Measurements from ENCODE around the gene NRXN3.

The NRXN3 gene

GRCh38 chr14:78704965-78705364, 534.8 kb downstream of the NRXN3 start:
- Mint-ChIP-seq H3K9me3 (no peaks in the 10 kb centered on the region), H3K27me3 (ENCODE audit: low read depth) (peaks cover 6% of the 10 kb centered on the region)

GRCh38 chr14:78705989-78706388, 535.8 kb downstream of the NRXN3 start:
- H3K27ac Mint-ChIP-seq, result peak overlapping the region in 1 of 3 experiments; percentile 70
- peaks cover 6% of the 10 kb centered on the region for H3K27me3 Mint-ChIP-seq (ENCODE audit: low read depth)
- no peaks in the 10 kb centered on the region for H3K36me3 Mint-ChIP-seq (ENCODE audit: low read depth)
- TF ChIP-seq CTCF (IDR thresholded peaks at IDR 0.05; ENCODE audit: unreplicated experiment in 3 of 3), result no peak
- H3K4me3 Mint-ChIP-seq, result no peak overlapping the region
- no peaks in the 10 kb centered on the region for H3K4me1 Mint-ChIP-seq
- H3K9me3 Mint-ChIP-seq, result no peaks in the 10 kb centered on the region

More at GRCh38 chr14:78704965-78705364, 534.8 kb downstream of the NRXN3 start:
- no peaks in the 10 kb centered on the region for H3K36me3 Mint-ChIP-seq (ENCODE audit: low read depth)
- H3K27ac Mint-ChIP-seq, result no peak overlapping the region
- H3K4me3 Mint-ChIP-seq, result no peak overlapping the region
- no peaks in the 10 kb centered on the region for H3K4me1 Mint-ChIP-seq
- TF ChIP-seq CTCF (IDR thresholded peaks at IDR 0.05; ENCODE audit: unreplicated experiment in 3 of 3), result no peak

GRCh38 chr14:78709795-78710557, 539.8 kb downstream of the NRXN3 start:
- Mint-ChIP-seq H3K27me3 (ENCODE audit: low read depth) (peaks cover 3% of the 10 kb centered on the region), H3K9me3 (no peaks in the 10 kb centered on the region), H3K36me3 (ENCODE audit: low read depth) (no peaks in the 10 kb centered on the region), H3K4me3 (no peak overlapping the region), H3K4me1 (no peaks in the 10 kb centered on the region), H3K27ac (peak overlapping the region in 1 of 3 experiments; percentile 30)
- no peak for TF ChIP-seq CTCF (IDR thresholded peaks at IDR 0.05; ENCODE audit: unreplicated experiment in 3 of 3)

GRCh38 chr14:78710963-78711362, 540.8 kb downstream of the NRXN3 start:
- no peak overlapping the region for H3K27ac Mint-ChIP-seq
- no peak for TF ChIP-seq CTCF (IDR thresholded peaks at IDR 0.05; ENCODE audit: unreplicated experiment in 3 of 3)

GRCh38 chr14:78713716-78714115, 543.5 kb downstream of the NRXN3 start:
- H3K4me3 Mint-ChIP-seq, result no peak overlapping the region

More at GRCh38 chr14:78710963-78711362, 540.8 kb downstream of the NRXN3 start:
- Mint-ChIP-seq H3K9me3 (no peaks in the 10 kb centered on the region), H3K36me3 (ENCODE audit: low read depth) (no peaks in the 10 kb centered on the region), H3K27me3 (ENCODE audit: low read depth) (no peaks in the 10 kb centered on the region), H3K4me1 (no peaks in the 10 kb centered on the region), H3K4me3 (no peak overlapping the region)

More at GRCh38 chr14:78713716-78714115, 543.5 kb downstream of the NRXN3 start:
- Mint-ChIP-seq H3K36me3 (ENCODE audit: low read depth) (no peaks in the 10 kb centered on the region), H3K27me3 (ENCODE audit: low read depth) (no peaks in the 10 kb centered on the region), H3K4me1 (no peaks in the 10 kb centered on the region), H3K9me3 (no peaks in the 10 kb centered on the region), H3K27ac (no peak overlapping the region)
- no peak for TF ChIP-seq CTCF (IDR thresholded peaks at IDR 0.05; ENCODE audit: unreplicated experiment in 3 of 3)
